Adrenal gland (tissue), 12 donors: Measurements from ENCODE around the gene TBXA2R. TPM values are rescaled to one million over a fixed set of nuclear protein-coding genes. Genes with fewer than 3 reads are reported as not detected.

Source experiments
- DNase-seq, 7 donors: peaks; one replicate each; pipeline ENCODE4 v3.0.0-alpha.2; 2019 to 2020
- H3K27ac ChIP-seq, 5 donors: fragments of 200-600 bp; sonication (generic) in 4 of 5; 1 replicate in 3 of 5; 2 replicates in 2 of 5; pipeline versions ENCODE4 v1.5.1 to v1.8.0; 2016 to 2020; ENCODE audit warnings: mild to moderate bottlenecking in 1 of 5
- H3K27me3 ChIP-seq: fragments of 200-600 bp; 2 replicates; pipeline ENCODE4 v1.8.0; 2021
- H3K36me3 ChIP-seq, 2 donors: fragments of 200-600 bp; replicated peaks in 1 of 2; 1 replicate in 1 of 2; 2 replicates in 1 of 2; pipeline versions ENCODE4 v1.5.1 to v1.8.0; 2018 to 2022
- H3K4me1 ChIP-seq, 2 donors: fragments of 200-600 bp; replicated peaks in 1 of 2; 1 replicate in 1 of 2; 2 replicates in 1 of 2; pipeline versions ENCODE4 v1.5.1 to v1.8.0; 2018 to 2021
- H3K4me3 ChIP-seq, 4 donors: fragments of 200-600 bp; sonication (generic) in 3 of 4; one replicate each; pipeline ENCODE4 v1.5.1; 2016 to 2018
- H3K9me3 ChIP-seq, 3 donors: fragments of 200-600 bp; sonication (generic) in 1 of 3; replicated peaks in 1 of 3; 1 replicate in 2 of 3; 2 replicates in 1 of 3; pipeline versions ENCODE4 v1.5.1 to v1.8.0; 2016 to 2021
- POLR2A ChIP-seq, 2 donors: fragments of 450-650 bp; IDR thresholded peaks; one replicate each; pipeline ENCODE4 v1.6.1; 2017; ENCODE audit warnings: antibody characterized with exemption in 2 of 2, mild to moderate bottlenecking in 2 of 2, moderate library complexity in 1 of 2
- WGBS, 4 donors: extraction: QIAGEN DNeasy Blood & Tissue Kit in 2 of 4; methylation state at CpG; one replicate each; pipeline versions ENCODE4 v1.1.5 to v1.1.7; 2013 to 2017; 5-methylcytosine and 5-hydroxymethylcytosine counted together
- intact Hi-C, 2 donors: fragments of 100-400 bp; cut with DNase I; formaldehyde crosslinking; loops; one replicate each; pipeline versions ENCODE4 v1.14.1 to v1.15.0; 2022 to 2023
- polyA plus RNA-seq, 3 donors: library from polyadenylated mRNA; stranded (reverse); fragments of 200-250 nt in 2 of 3; fragments of 350-450 nt in 1 of 3; fragmentation: Illumina TruSeq in 1 of 3; extraction: RNeasy Lipid Tissue Mini Kit (QIAGEN cat#74804) in 1 of 3; gene quantifications; one replicate each; pipeline ENCODE4 v1.2.3, GENCODE V29; 2013 to 2014
- total RNA-seq, 9 donors: library from RNA; depleted of rRNA in 4 of 9; stranded (reverse); fragments of >200 nt in 4 of 9; fragments of 120-200 nt in 1 of 9; fragmentation: NEBNext Ultra II Directional in 1 of 9; extraction: Animal tissue kit (Norgen Biotek cat#: 25700) in 1 of 9; gene quantifications; one replicate each; pipeline versions ENCODE4 v1.1.0 to v1.2.4, GENCODE V29; 2013 to 2023
- TF ChIP-seq, protein P1 (sequence below), 6 experiments: fragments of 450-650 bp in 4 of 6; fragments of 200-600 bp in 2 of 6; sonication (generic) in 1 of 6; IDR thresholded peaks; 1 replicate in 5 of 6; 2 replicates in 1 of 6; pipeline versions ENCODE4 v1.5.1 to v1.8.0; 2016 to 2021; ENCODE audit warnings: antibody characterized with exemption in 6 of 6, mild to moderate bottlenecking in 2 of 6, moderate library complexity in 1 of 6
- donor health status: healthy with polysubstance abuse.
- donor health status: Bipolar disorder and iron deficiency.
- donor health status: DM: yes; HTN: yes; CAD: no.
- donor health status: DM: no; HTN: no; CAD: no.
- donor health status: DM: no; HTN: no; CAD: no.
- donor health status: DM: yes; HTN: yes; CAD: no.

TBXA2R gene
- total and polyA plus RNA-seq, 12 donors: 4.7 to 25.5 (median 12.4) TPM

DNA sequence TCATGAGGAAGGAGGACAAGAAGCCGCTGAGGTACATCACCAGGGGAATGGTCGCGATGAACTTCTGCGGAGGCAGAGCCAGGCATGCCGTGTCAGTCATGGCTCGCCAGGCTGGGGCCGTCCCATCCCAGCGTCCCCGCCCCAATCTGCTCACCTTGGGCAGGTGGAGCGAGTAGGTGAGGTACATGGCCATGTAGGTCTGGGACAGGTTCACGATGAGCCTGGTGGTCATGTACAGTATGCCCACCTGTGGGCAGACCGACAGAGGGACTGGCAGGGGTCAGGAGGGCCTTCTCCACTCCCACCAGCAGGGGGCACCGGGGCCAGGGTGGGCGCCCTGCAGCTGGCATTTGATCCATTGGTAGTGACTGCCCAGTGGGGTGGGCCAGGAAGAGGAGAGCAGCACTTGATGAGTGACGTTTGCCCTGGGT lies 59.4 kb downstream of the TBXA2R start:
- Histone ChIP-seq H3K36me3 (peaks cover 0 to 8% of the 10 kb centered on the region in 2 donors), H3K4me1 (no peaks in the 10 kb centered on the region), H3K4me3 (no peak overlapping the region), H3K9me3 (no peaks in the 10 kb centered on the region), H3K27me3 (no peaks in the 10 kb centered on the region), H3K27ac (no peak overlapping the region)
- intact Hi-C loops: loop anchor here (5.0 kb wide), 2 partner anchors 65 to 70 kb away; no protein-coding TSS in a partner anchor
- 86 to 91% (median 88%) methylated on average over 12 to 15 of the region's 15 CpGs for WGBS, 4 donors
- no peak for DNase-seq
- TF ChIP-seq, protein P1, sequence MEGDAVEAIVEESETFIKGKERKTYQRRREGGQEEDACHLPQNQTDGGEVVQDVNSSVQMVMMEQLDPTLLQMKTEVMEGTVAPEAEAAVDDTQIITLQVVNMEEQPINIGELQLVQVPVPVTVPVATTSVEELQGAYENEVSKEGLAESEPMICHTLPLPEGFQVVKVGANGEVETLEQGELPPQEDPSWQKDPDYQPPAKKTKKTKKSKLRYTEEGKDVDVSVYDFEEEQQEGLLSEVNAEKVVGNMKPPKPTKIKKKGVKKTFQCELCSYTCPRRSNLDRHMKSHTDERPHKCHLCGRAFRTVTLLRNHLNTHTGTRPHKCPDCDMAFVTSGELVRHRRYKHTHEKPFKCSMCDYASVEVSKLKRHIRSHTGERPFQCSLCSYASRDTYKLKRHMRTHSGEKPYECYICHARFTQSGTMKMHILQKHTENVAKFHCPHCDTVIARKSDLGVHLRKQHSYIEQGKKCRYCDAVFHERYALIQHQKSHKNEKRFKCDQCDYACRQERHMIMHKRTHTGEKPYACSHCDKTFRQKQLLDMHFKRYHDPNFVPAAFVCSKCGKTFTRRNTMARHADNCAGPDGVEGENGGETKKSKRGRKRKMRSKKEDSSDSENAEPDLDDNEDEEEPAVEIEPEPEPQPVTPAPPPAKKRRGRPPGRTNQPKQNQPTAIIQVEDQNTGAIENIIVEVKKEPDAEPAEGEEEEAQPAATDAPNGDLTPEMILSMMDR (IDR thresholded peaks at IDR 0.05): peak in 5 of 6 experiments; percentile 17 to 45 (median 31)
- TF ChIP-seq POLR2A (IDR thresholded peaks at IDR 0.05): no peak

DNA sequence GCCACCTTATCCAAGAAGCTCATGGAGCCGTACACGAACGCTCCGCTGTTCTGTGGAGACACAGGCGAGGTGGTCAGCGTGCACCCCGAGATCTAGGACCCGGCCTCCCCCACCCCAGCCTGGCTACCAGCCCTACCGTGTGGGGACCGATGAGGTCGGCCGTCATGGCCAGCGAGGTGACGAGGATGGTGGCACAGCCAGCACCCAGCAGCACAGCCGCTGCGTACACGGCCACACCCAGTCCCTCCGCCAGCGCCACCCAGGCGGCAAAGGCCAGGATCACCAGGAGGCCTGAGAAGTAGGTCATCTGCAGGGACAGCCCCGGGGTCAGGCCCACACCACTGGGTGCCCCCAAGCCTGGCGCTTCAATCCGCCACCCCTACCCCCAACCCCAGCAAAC lies 60.6 kb downstream of the TBXA2R start:
- Histone ChIP-seq H3K9me3 (no peaks in the 10 kb centered on the region), H3K27me3 (no peaks in the 10 kb centered on the region), H3K4me3 (no peak overlapping the region), H3K27ac (no peak overlapping the region), H3K36me3 (peaks cover 0 to 8% of the 10 kb centered on the region in 2 donors), H3K4me1 (no peaks in the 10 kb centered on the region)
- intact Hi-C loops: loop anchor here (5.0 kb wide), 2 partner anchors 66 to 71 kb away; no protein-coding TSS in a partner anchor
- TF ChIP-seq POLR2A (IDR thresholded peaks at IDR 0.05): no peak
- TF ChIP-seq, protein P1 (IDR thresholded peaks at IDR 0.05): no peak
- WGBS, 4 donors: 87 to 94% (median 90%) methylated on average over 13 to 23 of the region's 23 CpGs
- DNase-seq: no peak

DNA sequence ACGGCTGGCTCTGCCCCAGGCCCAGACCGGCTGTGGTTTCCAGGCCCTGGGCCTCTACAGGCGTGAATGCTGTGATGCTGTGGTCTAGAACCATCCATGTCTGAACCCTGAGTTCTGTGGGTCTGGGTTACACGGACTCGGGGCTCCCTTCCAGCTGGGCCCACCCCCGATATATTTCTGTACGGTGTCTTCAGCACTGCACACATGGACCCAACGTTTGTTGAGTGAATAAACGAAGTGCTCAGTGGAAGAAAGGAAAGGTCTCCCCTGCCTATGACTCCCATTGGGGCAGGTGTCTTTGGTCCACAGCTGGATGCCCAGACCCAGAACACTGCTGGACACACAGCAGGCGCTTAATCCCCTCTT lies 61.0 kb downstream of the TBXA2R start:
- intact Hi-C loops: loop anchor here (5.0 kb wide), 2 partner anchors 67 to 72 kb away; no protein-coding TSS in a partner anchor
- peaks cover 0 to 8% of the 10 kb centered on the region in 2 donors for H3K36me3 ChIP-seq
- H3K27ac ChIP-seq: no peak overlapping the region
- DNase-seq: no peak
- H3K4me1 ChIP-seq: no peaks in the 10 kb centered on the region
- no peak overlapping the region for H3K4me3 ChIP-seq
- TF ChIP-seq, protein P1 (IDR thresholded peaks at IDR 0.05): no peak
- no peak for TF ChIP-seq POLR2A (IDR thresholded peaks at IDR 0.05)
- no peaks in the 10 kb centered on the region for H3K27me3 ChIP-seq
- no peaks in the 10 kb centered on the region for H3K9me3 ChIP-seq
- WGBS, 4 donors: 74 to 84% (median 75%) methylated on average over 8 to 10 of the region's 10 CpGs

DNA sequence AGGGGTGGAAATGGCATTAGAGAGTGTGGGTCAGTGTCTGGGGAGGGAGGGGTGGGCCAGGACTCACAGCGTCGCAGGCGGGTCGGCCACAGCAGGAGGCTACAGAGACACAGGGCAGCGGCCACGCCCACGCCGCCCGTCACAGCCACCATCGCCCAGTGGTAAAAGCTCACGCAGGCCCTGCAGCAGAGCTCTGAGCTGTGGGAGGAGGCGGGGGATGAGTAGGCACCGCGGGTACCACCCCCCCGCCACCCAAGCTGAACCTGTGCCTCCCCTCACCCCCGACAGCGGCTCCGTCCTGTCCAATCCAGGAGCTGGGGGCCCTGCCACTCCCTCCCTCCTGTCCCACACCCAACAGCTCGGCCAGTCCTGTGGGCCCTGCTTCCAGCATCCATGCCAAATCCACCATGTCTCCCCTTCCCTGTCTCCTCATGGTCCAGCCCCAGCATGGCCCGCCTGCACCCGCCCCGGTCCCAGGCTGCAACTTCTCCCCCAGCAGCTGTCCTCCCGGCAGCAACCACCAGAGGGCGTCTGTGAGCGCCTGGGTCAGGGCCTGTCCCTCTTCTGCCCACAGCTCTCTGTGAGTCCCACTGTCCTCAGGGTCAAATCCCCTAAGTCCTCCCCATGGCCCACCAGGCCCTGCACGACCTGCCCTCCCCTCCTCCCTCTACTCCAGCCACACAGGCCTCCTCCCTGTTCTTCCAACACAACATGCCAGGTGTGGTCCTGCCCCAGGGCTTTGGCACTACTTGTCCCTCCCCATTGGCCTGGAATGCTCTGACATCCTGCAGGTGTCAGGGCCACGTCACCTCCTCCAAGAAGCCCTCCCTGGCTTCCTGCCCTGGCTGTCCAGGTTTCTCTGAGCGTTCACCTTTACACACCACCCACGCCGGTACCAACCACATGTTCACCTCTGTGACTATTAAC lies 61.7 kb downstream of the TBXA2R start:
- Histone ChIP-seq H3K4me1 (no peaks in the 10 kb centered on the region), H3K27me3 (no peaks in the 10 kb centered on the region), H3K27ac (no peak overlapping the region), H3K9me3 (no peaks in the 10 kb centered on the region), H3K36me3 (peaks cover 0 to 8% of the 10 kb centered on the region in 2 donors), H3K4me3 (no peak overlapping the region)
- peak; percentile 73 to 89 (median 80) for DNase-seq
- intact Hi-C loops: loop anchor here (5.0 kb wide), 2 partner anchors 67 to 72 kb away; no protein-coding TSS in a partner anchor
- TF ChIP-seq, protein P1 (IDR thresholded peaks at IDR 0.05): peak; percentile 94 to 97 (median 96)
- TF ChIP-seq POLR2A (IDR thresholded peaks at IDR 0.05): no peak
- 49 to 72% (median 52%) methylated on average over 23 to 28 of the region's 30 CpGs for WGBS, 4 donors
